Stimulated activated effector memory CD8-positive, alpha-beta T cell treated with anti-CD3 and anti-CD28 coated beads, Interleukin-12 subunit alpha, Interleukin-12 subunit beta, amount 100 ng/mL, for 72 hours (primary cell): ENCODE results near the gene KLHL22.
"Not testable (repeated sequence)": the region's sequence is repeated elsewhere in the genome, so short reads cannot be mapped to it uniquely, and the experiment has no call there.

Experiments
- ATAC-seq: fragments of 150-1000 bp; cut with Tn5 transposase; 2 replicates; pipeline ENCODE4 v1.10.0; 2021
- DNase-seq, 2 donors: peaks; one replicate each; pipeline ENCODE4 v3.0.0; 2021 to 2022; ENCODE audit warnings: low spot score in 2 of 2
- H3K27ac Mint-ChIP-seq: one replicate; pipeline ENCODE4 v1.8.0; 2022; ENCODE audit warnings: mild to moderate bottlenecking, mixed read lengths
- H3K36me3 Mint-ChIP-seq: one replicate; pipeline ENCODE4 v1.8.0; 2022; ENCODE audit warnings: mild to moderate bottlenecking, mixed read lengths
- H3K4me1 Mint-ChIP-seq: one replicate; pipeline ENCODE4 v1.8.0; 2022; ENCODE audit warnings: mixed read lengths
- H3K4me3 Mint-ChIP-seq: one replicate; pipeline ENCODE4 v1.8.0; 2022; ENCODE audit warnings: mild to moderate bottlenecking, mixed read lengths
- H3K9me3 Mint-ChIP-seq: one replicate; pipeline ENCODE4 v1.8.0; 2022; ENCODE audit warnings: mixed read lengths

Gene KLHL22

GRCh38 chr22:20423008-20423905, 72.3 kb downstream of the KLHL22 start:
- Mint-ChIP-seq H3K9me3 (no peaks in the 10 kb centered on the region), H3K27ac (peak overlapping the region; percentile 54), H3K4me3 (no peak overlapping the region), H3K36me3 (peaks cover 5% of the 10 kb centered on the region), H3K4me1 (peaks cover 4% of the 10 kb centered on the region)
- ATAC-seq (no peak), DNase-seq (no peak)

GRCh38 chr22:20422271-20423007, 73.2 kb downstream of the KLHL22 start:
- no peak for ATAC-seq
- Mint-ChIP-seq H3K9me3 (no peaks in the 10 kb centered on the region), H3K36me3 (peaks cover 5% of the 10 kb centered on the region), H3K27ac (no peak overlapping the region), H3K4me1 (peaks cover 4% of the 10 kb centered on the region), H3K4me3 (no peak overlapping the region)
- no peak for DNase-seq

GRCh38 chr22:20421507-20421874, 74.1 kb downstream of the KLHL22 start:
- no peak for DNase-seq
- no peak for ATAC-seq
- no peak overlapping the region for H3K4me3 Mint-ChIP-seq
- no peak overlapping the region for H3K27ac Mint-ChIP-seq
- peaks cover 5% of the 10 kb centered on the region for H3K36me3 Mint-ChIP-seq
- H3K9me3 Mint-ChIP-seq, result no peaks in the 10 kb centered on the region
- H3K4me1 Mint-ChIP-seq, result no peaks in the 10 kb centered on the region

GRCh38 chr22:20420157-20420842, 75.3 kb downstream of the KLHL22 start:
- no peaks in the 10 kb centered on the region for H3K9me3 Mint-ChIP-seq
- no peak for ATAC-seq

DNA sequence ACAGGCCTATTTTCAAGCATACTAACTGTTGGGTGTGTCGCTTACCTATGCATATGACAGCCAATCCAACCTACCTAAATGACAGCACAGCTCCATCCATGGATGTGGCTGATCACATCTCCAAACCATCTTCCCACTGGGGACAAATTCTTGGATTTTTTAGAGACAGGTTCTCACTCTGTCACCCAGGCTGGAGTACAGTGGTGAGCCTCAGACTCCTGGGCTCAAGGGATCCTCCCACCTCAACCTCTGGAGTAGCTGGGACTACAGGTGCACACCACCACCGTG, 76.0 kb downstream of the KLHL22 start:
- Mint-ChIP-seq H3K4me1 (no peaks in the 10 kb centered on the region), H3K9me3 (no peaks in the 10 kb centered on the region), H3K27ac (no peak overlapping the region), H3K4me3 (no peak overlapping the region), H3K36me3 (peaks cover 5% of the 10 kb centered on the region)
- ATAC-seq (no peak), DNase-seq (no peak)

More at GRCh38 chr22:20420157-20420842, 75.3 kb downstream of the KLHL22 start:
- H3K4me1 Mint-ChIP-seq, result no peaks in the 10 kb centered on the region
- H3K36me3 Mint-ChIP-seq, result peaks cover 5% of the 10 kb centered on the region
- H3K27ac Mint-ChIP-seq, result no peak overlapping the region
- no peak overlapping the region for H3K4me3 Mint-ChIP-seq
- no peak for DNase-seq

DNA sequence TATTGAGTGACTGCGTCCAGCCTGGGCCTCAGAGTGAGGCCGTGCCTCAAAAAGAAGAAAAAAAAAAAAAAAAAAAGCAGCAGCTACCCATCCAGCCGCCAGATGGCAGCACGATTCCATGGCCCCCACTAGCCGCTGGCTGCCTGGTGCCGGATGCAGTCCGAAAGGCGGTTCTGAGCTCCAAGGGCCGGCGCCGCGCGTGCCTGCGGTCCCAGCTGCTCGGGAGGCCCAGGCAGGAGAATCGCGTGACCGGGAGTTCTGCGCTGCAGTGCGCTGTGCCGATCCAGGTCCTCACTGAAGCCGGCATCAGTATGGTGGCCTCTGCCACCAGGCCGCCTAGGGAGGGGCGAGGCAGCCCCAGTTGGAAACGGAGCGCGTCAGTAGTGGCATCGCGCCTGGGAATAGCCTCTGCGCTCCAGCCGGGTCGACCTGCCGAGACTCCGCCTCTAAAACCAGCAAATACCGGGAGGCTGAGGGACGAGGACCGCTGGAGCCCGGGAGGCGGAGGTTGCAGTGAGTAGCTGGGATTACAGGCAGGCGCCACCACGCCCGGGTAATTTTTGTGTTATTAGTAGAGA, 77.3 kb downstream of the KLHL22 start:
- Mint-ChIP-seq H3K9me3 (no peaks in the 10 kb centered on the region), H3K27ac (no peak overlapping the region), H3K4me1 (no peaks in the 10 kb centered on the region), H3K36me3 (peaks cover under 1% of the 10 kb centered on the region), H3K4me3 (peak overlapping the region; percentile 52)
- ATAC-seq (peak; percentile 82), DNase-seq (peak; percentile 64 to 81)

- not testable (repeated sequence) for H3K9me3 Mint-ChIP-seq, H3K27ac Mint-ChIP-seq, H3K4me3 Mint-ChIP-seq, DNase-seq, ATAC-seq, H3K36me3 Mint-ChIP-seq, H3K4me1 Mint-ChIP-seq
Measured at GRCh38 chr22:20415699-20416098, 79.9 kb downstream of the KLHL22 start.

- ATAC-seq, DNase-seq, H3K9me3 Mint-ChIP-seq, H3K36me3 Mint-ChIP-seq, H3K4me3 Mint-ChIP-seq, H3K27ac Mint-ChIP-seq, H3K4me1 Mint-ChIP-seq: not testable (repeated sequence)
Measured at GRCh38 chr22:20415241-20415640, 80.4 kb downstream of the KLHL22 start.

DNA sequence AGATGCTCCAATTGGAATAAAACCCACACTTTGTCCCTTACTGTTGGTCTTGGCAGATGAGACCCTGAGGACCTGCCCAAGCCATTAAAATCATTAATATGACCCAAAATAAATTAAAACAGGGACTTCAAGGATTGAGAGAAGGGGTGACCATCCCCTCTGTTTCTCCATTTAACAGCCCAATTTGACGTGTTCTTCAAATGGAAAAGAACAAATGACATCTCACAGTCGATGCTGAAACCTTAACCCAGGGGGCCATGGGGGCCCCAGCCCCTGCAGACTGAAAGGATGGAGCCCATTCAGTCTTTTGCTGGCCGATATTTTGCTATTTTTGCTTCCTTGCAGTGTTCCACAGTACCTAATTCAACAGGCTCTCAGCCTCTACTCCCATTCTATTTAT, 81.1 kb downstream of the KLHL22 start:
- Mint-ChIP-seq H3K9me3 (no peaks in the 10 kb centered on the region), H3K4me3 (no peak overlapping the region), H3K4me1 (no peaks in the 10 kb centered on the region), H3K36me3 (no peaks in the 10 kb centered on the region), H3K27ac (no peak overlapping the region)
- ATAC-seq (no peak), DNase-seq (no peak)

DNA sequence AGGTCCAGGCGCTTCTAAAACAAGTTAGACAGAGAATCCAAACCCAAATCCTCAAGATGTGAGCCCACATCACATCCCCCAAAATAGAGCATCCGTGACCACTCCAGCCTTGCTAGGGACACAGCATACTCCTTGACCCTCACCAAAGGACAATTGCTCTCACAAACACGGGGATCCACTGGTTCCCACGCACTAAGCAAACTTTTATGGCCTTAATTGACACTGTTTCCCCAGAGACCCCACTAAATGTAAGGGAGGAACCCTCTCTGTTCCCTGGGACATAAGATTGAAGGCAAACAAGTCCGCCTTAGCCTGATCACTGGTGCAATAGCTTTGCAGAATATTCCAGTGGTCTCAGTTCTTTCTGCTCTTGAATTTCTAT, 81.5 kb downstream of the KLHL22 start:
- Mint-ChIP-seq H3K9me3 (no peaks in the 10 kb centered on the region), H3K4me1 (no peaks in the 10 kb centered on the region), H3K36me3 (no peaks in the 10 kb centered on the region), H3K4me3 (no peak overlapping the region), H3K27ac (no peak overlapping the region)
- DNase-seq, result no peak
- ATAC-seq, result no peak

GRCh38 chr22:20413217-20414058, 82.2 kb downstream of the KLHL22 start:
- DNase-seq (no peak), ATAC-seq (no peak)
- Mint-ChIP-seq H3K9me3 (no peaks in the 10 kb centered on the region), H3K4me1 (no peaks in the 10 kb centered on the region), H3K36me3 (no peaks in the 10 kb centered on the region), H3K27ac (peak overlapping the region; percentile 17), H3K4me3 (no peak overlapping the region)

DNA sequence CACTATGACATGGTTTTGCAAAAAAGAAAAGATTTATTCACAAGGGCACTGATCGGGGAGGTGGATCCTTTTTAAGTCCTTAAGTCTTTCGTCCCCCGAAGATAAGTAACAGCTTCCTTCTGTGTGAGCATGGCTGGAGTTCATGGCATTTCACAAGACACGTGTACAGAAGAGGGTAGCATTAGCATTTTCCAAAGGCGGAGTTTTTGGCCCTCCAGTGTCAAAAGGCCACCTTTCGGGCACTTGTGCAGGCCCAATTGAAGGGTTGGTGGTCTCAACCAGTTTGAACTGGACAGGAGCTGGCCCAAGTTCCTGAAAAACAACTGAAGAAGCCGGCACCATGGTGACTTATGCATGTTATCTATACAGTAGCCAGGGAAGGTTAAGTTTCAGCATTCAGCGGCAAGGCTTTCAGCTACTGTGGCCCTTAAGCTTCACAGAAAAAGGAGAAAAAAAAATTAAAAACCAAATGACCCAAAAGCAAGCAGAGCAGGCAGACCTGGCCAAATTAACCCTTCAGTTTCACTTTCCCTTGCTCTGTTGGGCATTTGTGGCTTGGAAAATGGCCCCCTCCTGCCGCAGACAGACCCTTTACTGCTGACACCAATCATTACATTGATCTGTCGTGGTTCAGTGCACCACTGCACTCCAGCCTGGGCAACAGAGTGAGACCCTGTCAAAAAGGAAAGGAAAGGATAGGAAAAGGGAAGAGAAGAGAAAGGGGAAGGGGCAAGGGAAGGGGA, 83.0 kb downstream of the KLHL22 start:
- Mint-ChIP-seq H3K4me3 (no peak overlapping the region), H3K27ac (peak overlapping the region; percentile 17), H3K36me3 (no peaks in the 10 kb centered on the region), H3K4me1 (no peaks in the 10 kb centered on the region), H3K9me3 (no peaks in the 10 kb centered on the region)
- DNase-seq (no peak), ATAC-seq (no peak)

DNA sequence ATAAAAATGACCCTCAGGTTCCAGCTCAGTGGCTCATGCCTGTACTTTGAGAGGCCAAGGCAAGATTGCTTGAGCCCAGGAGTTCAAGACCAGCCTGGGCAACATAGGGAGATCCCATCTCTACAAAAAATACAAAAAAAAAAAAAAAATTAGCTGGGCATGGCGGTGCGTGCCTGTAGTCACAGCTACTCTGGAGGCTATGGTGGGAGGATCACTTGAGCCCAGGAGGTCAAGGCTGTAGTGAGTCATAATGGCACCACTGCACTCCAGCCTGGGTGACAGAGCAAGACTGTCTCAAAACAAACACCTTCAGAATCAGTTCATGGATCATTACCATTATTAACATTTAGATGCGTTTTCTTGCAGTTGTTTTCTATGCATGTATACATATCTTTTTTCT, 86.2 kb downstream of the KLHL22 start:
- not testable (repeated sequence) for DNase-seq, H3K4me1 Mint-ChIP-seq, H3K9me3 Mint-ChIP-seq, H3K4me3 Mint-ChIP-seq, ATAC-seq, H3K27ac Mint-ChIP-seq
- peaks cover 17% of the 10 kb centered on the region for H3K36me3 Mint-ChIP-seq

GRCh38 chr22:20408891-20409290, 86.7 kb downstream of the KLHL22 start:
- ATAC-seq (no peak), DNase-seq (no peak)
- peaks cover 2% of the 10 kb centered on the region for H3K4me1 Mint-ChIP-seq
- no peak overlapping the region for H3K27ac Mint-ChIP-seq
- peaks cover 17% of the 10 kb centered on the region for H3K36me3 Mint-ChIP-seq
- no peak overlapping the region for H3K4me3 Mint-ChIP-seq
- H3K9me3 Mint-ChIP-seq, result no peaks in the 10 kb centered on the region
